Loucy (cell line): ENCODE measurements around the gene TUB.

Experiments
- CTCF ChIP-seq: fragments of 200-600 bp; sonication (generic); conservative IDR thresholded peaks from 2 replicates; pipeline ENCODE4 v1.5.1; 2014; ENCODE audit warnings: mild to moderate bottlenecking, antibody characterized with exemption, low read length
- EZH2phosphoT487 ChIP-seq: fragments of 200-600 bp; IDR thresholded peaks from 2 replicates; pipeline ENCODE4 v1.6.1; 2018; ENCODE audit warnings: antibody characterized with exemption, mild to moderate bottlenecking, moderate library complexity, borderline replicate concordance

- TF ChIP-seq EZH2phosphoT487: no peak
- TF ChIP-seq CTCF: no peak
Measured at GRCh38 chr11:8036002-8036802, 44.8 kb upstream of the TUB start.
